A673 (cell line): ENCODE results near the gene TFF1. TPM values are rescaled to one million over a fixed set of nuclear protein-coding genes. Genes with fewer than 3 reads are reported as not detected.

Experiments used
- BruUV-seq: library from RNA; stranded (reverse); fragments of 400-500 nt; replicated peaks from 2 replicates; lab custom pipeline; 2021; lab: Mats Ljungman, UMichigan
- CTCF ChIA-PET: fragments of 300-600 bp; sonication (Branson Sonifier 250); formaldehyde crosslinking; loops from one replicate; lab custom pipeline; 2022; ENCODE audit warnings: antibody characterized with exemption; lab: Charles Lee
- POLR2A ChIA-PET: fragments of 300-600 bp; sonication (Branson Sonifier 250); formaldehyde crosslinking; loops from one replicate; lab custom pipeline; 2022; ENCODE audit warnings: antibody characterized with exemption; ENCODE audit not compliant: low non-redundant PET; lab: Charles Lee
- DNase-seq: peaks from one replicate; pipeline ENCODE4 v3.0.0-alpha.2; 2015; ENCODE audit warnings: low spot score
- H3K27ac ChIP-seq: fragments of 200-600 bp; sonication (generic); 2 replicates; pipeline ENCODE4 v1.5.1; 2016; ENCODE audit warnings: mixed run types, low read depth, mild to moderate bottlenecking, mixed read lengths, antibody characterized with exemption, low read length; ENCODE audit not compliant: poor library complexity, severe bottlenecking
- H3K27me3 ChIP-seq: fragments of 200-600 bp; sonication (generic); replicated peaks from 2 replicates; pipeline ENCODE4 v1.6.1; 2017; ENCODE audit warnings: mixed run types, low read depth, mild to moderate bottlenecking, mixed read lengths, antibody characterized with exemption, low read length; ENCODE audit not compliant: insufficient read depth, poor library complexity
- H3K36me3 ChIP-seq: fragments of 200-600 bp; sonication (generic); 2 replicates; pipeline ENCODE4 v1.6.1; 2016; ENCODE audit warnings: mixed run types, mild to moderate bottlenecking, mixed read lengths, antibody characterized with exemption, low read length; ENCODE audit not compliant: insufficient read depth, poor library complexity, severe bottlenecking
- H3K4me1 ChIP-seq: fragments of 200-600 bp; sonication (generic); 2 replicates; pipeline ENCODE4 v1.6.1; 2017; ENCODE audit warnings: mixed run types, mild to moderate bottlenecking, mixed read lengths, antibody characterized with exemption, low read length; ENCODE audit not compliant: insufficient read depth, poor library complexity, severe bottlenecking
- H3K4me3 ChIP-seq: fragments of 200-600 bp; sonication (generic); 2 replicates; pipeline ENCODE4 v1.5.1; 2016; ENCODE audit warnings: low read depth, mixed run types, mild to moderate bottlenecking, mixed read lengths, low read length; ENCODE audit not compliant: poor library complexity, severe bottlenecking
- H3K9me3 ChIP-seq: fragments of 200-600 bp; sonication (generic); 2 replicates; pipeline ENCODE4 v1.6.1; 2016; ENCODE audit warnings: mixed run types, low read depth, mild to moderate bottlenecking, mixed read lengths, antibody characterized with exemption, low read length; ENCODE audit not compliant: poor library complexity, severe bottlenecking
- EZH2 ChIP-seq: fragments of 200-600 bp; sonication (generic); IDR thresholded peaks from 2 replicates; pipeline ENCODE4 v1.6.1; 2017; ENCODE audit warnings: borderline replicate concordance, low read depth, mild to moderate bottlenecking, mixed read lengths, antibody characterized with exemption, low read length; ENCODE audit not compliant: poor library complexity, severe bottlenecking
- intact Hi-C: fragments of 100-400 bp; cut with micrococcal nuclease; formaldehyde crosslinking; loops from one replicate; pipeline ENCODE4 v1.10.0; 2022; ENCODE audit not compliant: unreplicated experiment
- total RNA-seq: library from RNA; stranded (reverse); gene quantifications from 2 replicates; pipeline ENCODE4 v1.2.3, GENCODE V29; 2021
- TF ChIP-seq, protein P1 (sequence below): fragments of 300-800, 200-600 bp; sonication (generic); conservative IDR thresholded peaks from 2 replicates; pipeline ENCODE4 v1.5.1; 2017; ENCODE audit warnings: low read depth, mild to moderate bottlenecking, antibody characterized with exemption, low read length, moderate library complexity, mixed read lengths

Gene TFF1
- total RNA-seq, 1 experiment from 2014 or later: not detected

DNA sequence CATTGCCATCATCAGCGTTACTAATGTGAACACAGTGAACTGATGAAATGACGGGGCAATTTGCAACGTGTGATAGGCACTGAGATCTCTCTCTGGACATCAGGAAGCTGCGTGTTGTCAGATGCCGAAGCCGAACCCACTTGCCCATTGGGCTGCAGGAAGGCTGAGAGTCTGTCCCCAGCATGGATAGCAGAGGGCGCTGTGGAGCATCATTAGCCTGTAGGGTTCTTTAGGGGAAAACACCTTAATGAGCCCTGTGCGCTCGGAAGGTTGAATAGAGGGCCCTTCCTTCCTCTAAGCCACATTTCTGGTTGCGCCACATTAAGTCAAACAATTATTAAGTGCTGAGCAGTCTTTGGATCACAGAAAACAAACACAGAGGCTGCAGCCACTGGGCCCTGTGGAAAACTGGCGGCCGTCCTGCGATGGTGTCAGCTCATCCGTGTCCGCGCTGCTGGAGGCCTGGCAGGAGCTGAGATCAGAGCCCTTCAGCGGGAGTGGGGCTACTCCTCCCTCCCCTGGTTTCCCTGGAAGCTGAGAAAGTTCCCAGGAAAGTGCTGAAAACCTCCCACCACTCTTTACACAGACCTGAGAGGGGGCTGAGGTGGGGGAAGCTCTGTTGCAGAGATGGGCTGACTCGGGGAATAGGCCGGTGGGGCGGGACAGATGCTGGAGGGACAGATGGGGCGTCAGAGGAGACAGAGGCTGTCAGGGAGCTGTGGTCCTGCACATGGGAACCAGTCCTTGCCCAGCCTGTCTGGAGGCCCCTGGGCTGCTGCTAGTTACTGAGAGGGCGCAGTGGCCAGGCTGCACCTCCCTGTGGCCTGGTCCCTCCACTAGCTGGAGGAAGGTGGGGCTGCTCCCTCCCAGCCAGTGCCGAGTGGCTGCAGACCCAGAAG lies 28.3 kb downstream of the TFF1 start:
- ChIA-PET CTCF (interaction anchor here (0.6 kb wide), 1 partner anchor 159 kb away, joined by 3 read pairs; no protein-coding TSS in a partner anchor), POLR2A (no interaction called here)
- Histone ChIP-seq H3K9me3 (no peaks in the 10 kb centered on the region), H3K4me3 (no peak overlapping the region), H3K27ac (no peak overlapping the region), H3K27me3 (peaks cover 15% of the 10 kb centered on the region), H3K36me3 (no peaks in the 10 kb centered on the region), H3K4me1 (no peaks in the 10 kb centered on the region)
- intact Hi-C loops: loop anchor here (2.0 kb wide), 1 partner anchor 113 kb away; no protein-coding TSS in a partner anchor
- peak; percentile 67 for DNase-seq
- TF ChIP-seq, protein P1, sequence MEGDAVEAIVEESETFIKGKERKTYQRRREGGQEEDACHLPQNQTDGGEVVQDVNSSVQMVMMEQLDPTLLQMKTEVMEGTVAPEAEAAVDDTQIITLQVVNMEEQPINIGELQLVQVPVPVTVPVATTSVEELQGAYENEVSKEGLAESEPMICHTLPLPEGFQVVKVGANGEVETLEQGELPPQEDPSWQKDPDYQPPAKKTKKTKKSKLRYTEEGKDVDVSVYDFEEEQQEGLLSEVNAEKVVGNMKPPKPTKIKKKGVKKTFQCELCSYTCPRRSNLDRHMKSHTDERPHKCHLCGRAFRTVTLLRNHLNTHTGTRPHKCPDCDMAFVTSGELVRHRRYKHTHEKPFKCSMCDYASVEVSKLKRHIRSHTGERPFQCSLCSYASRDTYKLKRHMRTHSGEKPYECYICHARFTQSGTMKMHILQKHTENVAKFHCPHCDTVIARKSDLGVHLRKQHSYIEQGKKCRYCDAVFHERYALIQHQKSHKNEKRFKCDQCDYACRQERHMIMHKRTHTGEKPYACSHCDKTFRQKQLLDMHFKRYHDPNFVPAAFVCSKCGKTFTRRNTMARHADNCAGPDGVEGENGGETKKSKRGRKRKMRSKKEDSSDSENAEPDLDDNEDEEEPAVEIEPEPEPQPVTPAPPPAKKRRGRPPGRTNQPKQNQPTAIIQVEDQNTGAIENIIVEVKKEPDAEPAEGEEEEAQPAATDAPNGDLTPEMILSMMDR: peak; percentile 81
- no peak for TF ChIP-seq EZH2
- BruUV-seq: no TSS peak

DNA sequence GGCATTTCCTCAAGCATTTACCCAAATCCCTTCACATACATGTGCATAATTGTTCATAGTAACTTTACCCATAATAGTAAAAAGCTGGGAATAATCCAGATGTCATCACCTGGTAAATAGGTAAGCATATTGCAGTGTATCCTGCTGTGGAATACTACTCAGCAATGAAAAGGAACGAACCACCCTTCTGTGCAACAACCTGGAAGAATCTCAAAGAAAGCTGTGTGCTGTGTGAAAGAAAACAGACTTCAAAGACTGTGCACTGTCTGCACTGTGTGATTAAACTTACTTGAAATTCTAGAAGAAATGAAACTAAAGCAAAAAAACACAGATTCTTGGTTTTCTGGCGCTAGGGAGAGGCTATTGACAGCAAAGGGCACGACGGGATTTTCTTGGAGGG lies 29.1 kb downstream of the TFF1 start:
- ChIA-PET POLR2A (interaction anchor here (0.5 kb wide), 1 partner anchor 548 kb away, joined by 5 read pairs; no protein-coding TSS in a partner anchor), CTCF (no interaction called here)
- intact Hi-C loops: no loop called here
- H3K9me3 ChIP-seq: no peaks in the 10 kb centered on the region
- peaks cover 15% of the 10 kb centered on the region for H3K27me3 ChIP-seq
- no TSS peak for BruUV-seq
- no peaks in the 10 kb centered on the region for H3K4me1 ChIP-seq
- H3K36me3 ChIP-seq: no peaks in the 10 kb centered on the region
- H3K4me3 ChIP-seq: no peak overlapping the region
- H3K27ac ChIP-seq: no peak overlapping the region
- TF ChIP-seq, protein P1: no peak
- no peak for TF ChIP-seq EZH2
- DNase-seq: no peak

DNA sequence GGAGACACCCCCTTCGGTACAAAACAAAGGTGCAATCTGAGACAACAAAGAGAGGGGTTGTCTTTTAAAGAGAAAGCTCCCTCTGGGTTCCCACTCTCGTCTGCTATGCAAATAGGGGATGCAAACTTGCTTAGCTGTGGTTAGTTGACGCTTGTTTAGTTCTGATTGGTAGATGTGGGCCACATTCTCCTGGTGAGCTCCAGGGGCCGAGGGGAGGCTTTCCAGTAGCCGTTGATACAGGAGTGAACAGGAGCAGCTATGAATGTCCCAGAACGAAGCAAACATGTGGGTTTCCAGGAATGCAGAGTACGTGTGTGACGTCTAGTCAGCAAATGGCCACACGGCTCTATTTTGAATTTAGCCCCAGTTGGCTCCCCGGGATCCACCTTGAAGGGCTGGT lies 30.3 kb downstream of the TFF1 start:
- Histone ChIP-seq H3K4me3 (no peak overlapping the region), H3K9me3 (no peaks in the 10 kb centered on the region), H3K27ac (no peak overlapping the region), H3K27me3 (peaks cover 15% of the 10 kb centered on the region), H3K36me3 (no peaks in the 10 kb centered on the region), H3K4me1 (no peaks in the 10 kb centered on the region)
- CTCF ChIA-PET: no interaction called here
- intact Hi-C loops: no loop called here
- BruUV-seq: no TSS peak
- no peak for TF ChIP-seq EZH2
- POLR2A ChIA-PET: interaction anchor here (0.6 kb wide), 1 partner anchor 884 kb away, joined by 7 read pairs; no protein-coding TSS in a partner anchor
- no peak for DNase-seq
